Colonic mucosa (tissue), 4 donors: ENCODE data around the gene GNL3. TPM values are rescaled to one million over a fixed set of nuclear protein-coding genes. Genes with fewer than 3 reads are reported as not detected.

Experiments
- DNase-seq: peaks from one replicate; pipeline ENCODE4 v3.0.0-alpha.2; 2020
- H3K27ac ChIP-seq: fragments of 200-600 bp; one replicate; pipeline ENCODE4 v1.8.0; 2021
- H3K27me3 ChIP-seq: fragments of 200-600 bp; one replicate; pipeline ENCODE4 v1.8.0; 2021
- H3K36me3 ChIP-seq: fragments of 200-600 bp; one replicate; pipeline ENCODE4 v1.8.0; 2021
- H3K4me1 ChIP-seq: fragments of 200-600 bp; one replicate; pipeline ENCODE4 v1.8.0; 2021; ENCODE audit warnings: mild to moderate bottlenecking
- H3K4me3 ChIP-seq: fragments of 200-600 bp; one replicate; pipeline ENCODE4 v1.8.0; 2021
- H3K9ac ChIP-seq, 2 donors: one replicate each; pipeline ENCODE4 v1.7.0; 2013; ENCODE audit warnings: control low read depth in 2 of 2, low read depth in 2 of 2, low read length in 2 of 2
- H3K9me3 ChIP-seq: fragments of 200-600 bp; one replicate; pipeline ENCODE4 v1.8.0; 2021
- intact Hi-C: fragments of 100-400 bp; cut with DNase I; formaldehyde crosslinking; loops from one replicate; pipeline ENCODE4 v1.14.1; 2022
- total RNA-seq, 2 donors: library from RNA; stranded (reverse); fragmentation: NEBNext Ultra II Directional in 1 of 2; extraction: Animal tissue kit (Norgen Biotek cat#: 25700) in 1 of 2; gene quantifications; one replicate each; pipeline ENCODE4 v1.2.1, GENCODE V29; 2021
- TF ChIP-seq, protein P1 (sequence below): fragments of 200-600 bp; IDR thresholded peaks from one replicate; pipeline ENCODE4 v1.8.0; 2022; ENCODE audit warnings: antibody characterized with exemption, mild to moderate bottlenecking
- donor health status: healthy.
- donor health status: DM: no; HTN: no; CAD: no.
- donor health status: DM: no; HTN: no; CAD: no.

GNL3 gene
- total RNA-seq, 2 donors from 2014 or later: 49.9 to 75.5 TPM

DNA sequence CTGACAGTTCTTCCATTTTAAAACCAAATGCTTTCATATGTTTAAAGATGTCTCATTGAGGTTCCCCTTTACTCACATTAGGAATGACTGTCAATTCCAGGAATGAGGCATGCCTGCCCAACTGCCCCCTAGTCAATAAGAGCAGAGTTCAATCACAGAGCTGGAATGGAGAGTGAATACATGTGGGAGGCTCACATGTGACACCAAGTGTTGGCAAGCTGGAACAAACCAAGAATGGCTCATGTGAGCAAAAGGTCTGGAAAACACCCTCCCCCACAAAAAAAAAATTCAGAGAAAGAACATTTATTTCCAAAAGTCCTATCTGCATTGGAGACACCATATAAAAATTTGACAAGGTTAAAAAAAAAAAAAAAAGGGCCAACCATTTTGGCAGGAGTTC, 3.8 kb upstream of the GNL3 start:
- peaks cover 5% of the 10 kb centered on the region for H3K4me1 ChIP-seq
- no peak overlapping the region for H3K4me3 ChIP-seq
- intact Hi-C loops: no loop called here
- no peak overlapping the region for H3K9ac ChIP-seq
- DNase-seq: no peak
- H3K27ac ChIP-seq: no peak overlapping the region
- H3K27me3 ChIP-seq: no peaks in the 10 kb centered on the region
- TF ChIP-seq, protein P1, sequence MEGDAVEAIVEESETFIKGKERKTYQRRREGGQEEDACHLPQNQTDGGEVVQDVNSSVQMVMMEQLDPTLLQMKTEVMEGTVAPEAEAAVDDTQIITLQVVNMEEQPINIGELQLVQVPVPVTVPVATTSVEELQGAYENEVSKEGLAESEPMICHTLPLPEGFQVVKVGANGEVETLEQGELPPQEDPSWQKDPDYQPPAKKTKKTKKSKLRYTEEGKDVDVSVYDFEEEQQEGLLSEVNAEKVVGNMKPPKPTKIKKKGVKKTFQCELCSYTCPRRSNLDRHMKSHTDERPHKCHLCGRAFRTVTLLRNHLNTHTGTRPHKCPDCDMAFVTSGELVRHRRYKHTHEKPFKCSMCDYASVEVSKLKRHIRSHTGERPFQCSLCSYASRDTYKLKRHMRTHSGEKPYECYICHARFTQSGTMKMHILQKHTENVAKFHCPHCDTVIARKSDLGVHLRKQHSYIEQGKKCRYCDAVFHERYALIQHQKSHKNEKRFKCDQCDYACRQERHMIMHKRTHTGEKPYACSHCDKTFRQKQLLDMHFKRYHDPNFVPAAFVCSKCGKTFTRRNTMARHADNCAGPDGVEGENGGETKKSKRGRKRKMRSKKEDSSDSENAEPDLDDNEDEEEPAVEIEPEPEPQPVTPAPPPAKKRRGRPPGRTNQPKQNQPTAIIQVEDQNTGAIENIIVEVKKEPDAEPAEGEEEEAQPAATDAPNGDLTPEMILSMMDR: no peak
- no peaks in the 10 kb centered on the region for H3K9me3 ChIP-seq
- peaks cover 5% of the 10 kb centered on the region for H3K36me3 ChIP-seq

DNA sequence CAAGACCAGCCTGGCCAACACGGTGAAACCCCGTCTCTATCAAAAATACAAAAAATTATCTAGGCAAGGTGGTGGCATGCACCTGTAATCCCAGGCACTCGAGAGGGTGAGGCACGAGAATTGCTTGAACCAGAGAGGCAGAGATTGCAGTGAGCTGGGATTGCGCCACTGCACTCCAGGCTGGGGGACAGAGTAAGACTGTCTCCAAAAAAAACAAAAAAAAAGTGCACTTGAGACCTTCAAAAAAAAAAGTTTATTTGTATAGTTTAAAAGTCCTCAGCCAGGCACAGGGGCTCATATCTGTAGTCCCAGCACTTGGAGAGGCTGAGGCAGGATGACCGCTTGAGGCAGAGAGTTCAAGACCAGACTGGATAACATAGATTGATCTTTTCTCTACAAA, 2.2 kb upstream of the GNL3 start:
- Histone ChIP-seq H3K36me3 (no peaks in the 10 kb centered on the region), H3K4me1 (peaks cover 7% of the 10 kb centered on the region), H3K27me3 (no peaks in the 10 kb centered on the region), H3K9me3 (no peaks in the 10 kb centered on the region), H3K9ac (no peak overlapping the region), H3K4me3 (no peak overlapping the region), H3K27ac (no peak overlapping the region)
- TF ChIP-seq, protein P1: no peak
- intact Hi-C loops: no loop called here
- no peak for DNase-seq

DNA sequence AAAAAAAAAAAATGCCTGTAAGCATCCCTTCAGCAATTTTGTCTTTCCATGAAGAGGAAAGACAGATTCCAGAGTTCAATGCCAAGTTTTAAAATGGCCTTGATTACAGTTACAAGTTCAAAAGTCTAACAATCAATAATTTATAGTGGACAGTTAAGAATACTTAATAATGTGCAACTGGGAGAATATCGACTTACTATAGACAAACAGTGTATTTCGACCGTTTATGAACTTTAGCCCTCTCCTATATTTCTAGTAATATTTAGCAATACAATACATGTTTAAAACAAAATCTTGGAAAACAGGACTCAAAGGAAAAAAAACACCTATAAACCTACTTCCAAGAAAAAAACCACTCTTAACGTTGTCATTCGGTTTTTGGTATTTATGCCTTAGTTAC, 1.6 kb upstream of the GNL3 start:
- peaks cover 7% of the 10 kb centered on the region for H3K4me1 ChIP-seq
- peaks cover 4% of the 10 kb centered on the region for H3K36me3 ChIP-seq
- TF ChIP-seq, protein P1: no peak
- intact Hi-C loops: no loop called here
- DNase-seq: no peak
- H3K9me3 ChIP-seq: no peaks in the 10 kb centered on the region
- H3K27me3 ChIP-seq: no peaks in the 10 kb centered on the region
- H3K27ac ChIP-seq: no peak overlapping the region
- peak overlapping the region; percentile 1 to 84 for H3K9ac ChIP-seq
- peak overlapping the region; percentile 57 for H3K4me3 ChIP-seq

DNA sequence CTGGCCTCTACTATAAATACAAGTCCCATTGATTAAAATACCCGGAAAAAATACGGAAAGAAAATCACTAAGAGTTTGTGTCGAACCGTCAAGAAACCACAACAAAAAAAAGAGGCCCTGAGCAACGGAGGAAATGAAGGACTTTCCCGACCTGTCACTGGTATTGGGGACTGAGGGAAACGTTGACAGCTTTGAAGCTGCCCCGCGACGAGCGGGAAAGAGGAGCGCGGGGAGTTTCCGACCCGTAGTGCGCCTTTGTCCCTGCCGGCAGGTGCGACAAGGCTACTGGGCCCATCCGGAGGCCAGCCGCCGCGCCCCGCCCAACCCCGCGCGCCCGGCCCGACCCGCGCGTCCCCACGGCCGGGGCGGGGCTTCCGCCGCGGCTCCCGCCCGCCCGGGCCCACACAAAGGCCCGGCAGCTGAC, 535 bp upstream of the GNL3 start:
- TF ChIP-seq, protein P1: no peak
- Histone ChIP-seq H3K9ac (peak overlapping the region; percentile 84), H3K9me3 (no peaks in the 10 kb centered on the region), H3K27ac (peak overlapping the region; percentile 87), H3K36me3 (peaks cover 13% of the 10 kb centered on the region), H3K4me1 (peaks cover 7% of the 10 kb centered on the region), H3K27me3 (no peaks in the 10 kb centered on the region), H3K4me3 (peak overlapping the region; percentile 57)
- peak; percentile 84 for DNase-seq
- intact Hi-C loops: no loop called here

DNA sequence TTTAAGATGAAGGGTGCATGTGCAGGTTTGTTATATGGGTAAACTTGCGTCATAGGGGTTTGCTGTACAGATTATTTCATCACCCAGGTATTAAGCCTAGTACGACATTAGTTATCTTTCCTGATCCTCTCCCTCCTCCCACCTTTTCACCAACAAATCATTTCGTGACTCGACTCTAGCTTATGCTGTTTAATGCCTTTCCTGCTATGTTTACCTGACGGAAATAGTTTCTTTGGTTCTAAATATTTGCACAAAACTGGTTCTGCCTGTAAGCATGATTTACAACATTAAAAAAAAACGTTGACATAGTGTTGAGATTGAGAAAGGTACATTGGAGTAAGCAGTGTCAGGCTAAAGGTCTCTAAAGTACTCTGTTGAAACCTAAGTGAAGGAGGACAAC, 2.4 kb downstream of the GNL3 start:
- H3K4me1 ChIP-seq: peaks cover 4% of the 10 kb centered on the region
- no peak overlapping the region for H3K9ac ChIP-seq
- no peak overlapping the region for H3K27ac ChIP-seq
- intact Hi-C loops: no loop called here
- TF ChIP-seq, protein P1: no peak
- H3K27me3 ChIP-seq: no peaks in the 10 kb centered on the region
- H3K9me3 ChIP-seq: no peaks in the 10 kb centered on the region
- H3K4me3 ChIP-seq: no peak overlapping the region
- H3K36me3 ChIP-seq: peaks cover 30% of the 10 kb centered on the region
- no peak for DNase-seq

DNA sequence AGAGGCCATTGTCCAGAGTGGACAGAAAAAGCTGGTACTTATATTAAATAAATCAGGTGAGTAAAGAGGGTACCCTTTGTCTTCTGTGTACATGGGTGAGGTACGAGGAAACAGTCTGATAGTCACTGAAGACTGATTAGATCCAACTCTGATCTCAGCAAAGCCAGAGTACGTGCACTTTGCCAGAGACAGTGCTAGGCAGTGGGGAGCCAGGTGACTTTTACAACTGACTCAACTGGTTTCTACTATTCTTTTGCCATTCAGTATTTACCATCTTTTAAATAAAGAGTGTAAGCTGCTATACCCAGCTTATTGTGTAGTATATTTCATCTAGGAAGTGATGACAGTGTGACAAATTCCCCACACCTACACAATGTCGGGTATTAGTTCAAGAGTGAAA, 3.3 kb downstream of the GNL3 start:
- DNase-seq: no peak
- intact Hi-C loops: no loop called here
- no peak overlapping the region for H3K27ac ChIP-seq
- no peak overlapping the region for H3K9ac ChIP-seq
- TF ChIP-seq, protein P1: no peak
- no peaks in the 10 kb centered on the region for H3K27me3 ChIP-seq
- no peak overlapping the region for H3K4me3 ChIP-seq
- H3K36me3 ChIP-seq: peaks cover 37% of the 10 kb centered on the region
- H3K4me1 ChIP-seq: peaks cover 4% of the 10 kb centered on the region
- no peaks in the 10 kb centered on the region for H3K9me3 ChIP-seq
